ENCODE measurements around the gene BZW2.
"Not testable (repeated sequence)": the region's sequence is repeated elsewhere in the genome, so short reads cannot be mapped to it uniquely, and the experiment has no call there.

BZW2 gene

GRCh38 chr7:16670021-16670420 lies 24.0 kb downstream of the BZW2 start:
- H3K4me3 ChIP-seq (ENCODE audit: low read depth, low read length) = no peak overlapping the region

GRCh38 chr7:16670731-16671344 lies 24.9 kb downstream of the BZW2 start:
- H3K4me3 ChIP-seq (ENCODE audit: low read depth, low read length) = no peak overlapping the region

GRCh38 chr7:16671811-16672210 lies 25.8 kb downstream of the BZW2 start:
- H3K4me3 ChIP-seq (ENCODE audit: low read depth, low read length) = no peak overlapping the region

GRCh38 chr7:16675277-16675676 lies 29.3 kb downstream of the BZW2 start:
- H3K4me3 ChIP-seq (ENCODE audit: low read depth, low read length) = no peak overlapping the region

GRCh38 chr7:16677978-16678494 lies 32.1 kb downstream of the BZW2 start:
- no peak overlapping the region for H3K4me3 ChIP-seq (ENCODE audit: low read depth, low read length)

- H3K4me3 ChIP-seq (ENCODE audit: low read depth, low read length) = not testable (repeated sequence)
Observed at GRCh38 chr7:16678645-16679566, 32.9 kb downstream of the BZW2 start.

- H3K4me3 ChIP-seq (ENCODE audit: low read depth, low read length) = no peak overlapping the region
Observed at GRCh38 chr7:16684935-16685334, 39.0 kb downstream of the BZW2 start.

GRCh38 chr7:16685535-16685934 lies 39.6 kb downstream of the BZW2 start:
- H3K4me3 ChIP-seq (ENCODE audit: low read depth, low read length) = no peak overlapping the region

GRCh38 chr7:16688249-16688648 lies 42.3 kb downstream of the BZW2 start:
- no peak overlapping the region for H3K4me3 ChIP-seq (ENCODE audit: low read depth, low read length)

GRCh38 chr7:16691241-16691640 lies 45.3 kb downstream of the BZW2 start:
- H3K4me3 ChIP-seq (ENCODE audit: low read depth, low read length) = no peak overlapping the region

- H3K4me3 ChIP-seq (ENCODE audit: low read depth, low read length) = no peak overlapping the region
Observed at GRCh38 chr7:16693601-16694318, 47.8 kb downstream of the BZW2 start.

- H3K4me3 ChIP-seq (ENCODE audit: low read depth, low read length) = no peak overlapping the region
Observed at GRCh38 chr7:16694806-16695205, 48.8 kb downstream of the BZW2 start.

- H3K4me3 ChIP-seq (ENCODE audit: low read depth, low read length) = no peak overlapping the region
Observed at GRCh38 chr7:16695621-16696237, 49.7 kb downstream of the BZW2 start.

GRCh38 chr7:16697507-16698199 lies 51.7 kb downstream of the BZW2 start:
- H3K4me3 ChIP-seq (ENCODE audit: low read depth, low read length) = no peak overlapping the region

- H3K4me3 ChIP-seq (ENCODE audit: low read depth, low read length) = no peak overlapping the region
Observed at GRCh38 chr7:16698200-16698905, 52.4 kb downstream of the BZW2 start.

- no peak overlapping the region for H3K4me3 ChIP-seq (ENCODE audit: low read depth, low read length)
Observed at GRCh38 chr7:16702441-16702840, 56.5 kb downstream of the BZW2 start.

- no peak overlapping the region for H3K4me3 ChIP-seq (ENCODE audit: low read depth, low read length)
Observed at GRCh38 chr7:16708511-16708910, 62.5 kb downstream of the BZW2 start.

GRCh38 chr7:16708980-16709379 lies 63.0 kb downstream of the BZW2 start:
- no peak overlapping the region for H3K4me3 ChIP-seq (ENCODE audit: low read depth, low read length)

GRCh38 chr7:16710651-16711050 lies 64.7 kb downstream of the BZW2 start:
- no peak overlapping the region for H3K4me3 ChIP-seq (ENCODE audit: low read depth, low read length)

GRCh38 chr7:16711730-16712129 lies 65.7 kb downstream of the BZW2 start:
- no peak overlapping the region for H3K4me3 ChIP-seq (ENCODE audit: low read depth, low read length)
